ENCODE data around the gene ZNF346.

DNA sequence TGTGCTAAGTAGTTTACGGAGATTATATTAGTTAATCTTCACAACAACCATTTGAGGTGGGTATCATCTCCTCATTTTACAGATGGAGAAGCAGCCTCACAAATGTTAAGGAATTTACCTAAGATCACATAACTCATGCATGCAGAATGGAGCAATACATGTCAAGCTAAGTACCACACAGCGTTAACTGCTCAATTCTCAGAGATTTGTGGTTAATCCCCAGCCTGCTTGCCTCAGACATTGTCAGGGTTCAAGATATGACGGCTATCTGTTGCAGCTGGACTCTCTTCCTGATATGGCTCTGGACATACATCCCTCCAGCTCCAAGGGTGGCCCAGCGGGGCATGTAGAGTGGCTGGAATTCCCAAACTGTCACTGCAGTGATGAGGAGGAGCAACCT is 7.3 kb upstream of the ZNF346 start:
- TF ChIP-seq POLR2A (IDR thresholded peaks at IDR 0.05) (no peak), POLR2AphosphoS5 (IDR thresholded peaks at IDR 0.05) (no peak), EP300 (IDR thresholded peaks at IDR 0.05) (no peak)
- TF ChIP-seq, protein P1, sequence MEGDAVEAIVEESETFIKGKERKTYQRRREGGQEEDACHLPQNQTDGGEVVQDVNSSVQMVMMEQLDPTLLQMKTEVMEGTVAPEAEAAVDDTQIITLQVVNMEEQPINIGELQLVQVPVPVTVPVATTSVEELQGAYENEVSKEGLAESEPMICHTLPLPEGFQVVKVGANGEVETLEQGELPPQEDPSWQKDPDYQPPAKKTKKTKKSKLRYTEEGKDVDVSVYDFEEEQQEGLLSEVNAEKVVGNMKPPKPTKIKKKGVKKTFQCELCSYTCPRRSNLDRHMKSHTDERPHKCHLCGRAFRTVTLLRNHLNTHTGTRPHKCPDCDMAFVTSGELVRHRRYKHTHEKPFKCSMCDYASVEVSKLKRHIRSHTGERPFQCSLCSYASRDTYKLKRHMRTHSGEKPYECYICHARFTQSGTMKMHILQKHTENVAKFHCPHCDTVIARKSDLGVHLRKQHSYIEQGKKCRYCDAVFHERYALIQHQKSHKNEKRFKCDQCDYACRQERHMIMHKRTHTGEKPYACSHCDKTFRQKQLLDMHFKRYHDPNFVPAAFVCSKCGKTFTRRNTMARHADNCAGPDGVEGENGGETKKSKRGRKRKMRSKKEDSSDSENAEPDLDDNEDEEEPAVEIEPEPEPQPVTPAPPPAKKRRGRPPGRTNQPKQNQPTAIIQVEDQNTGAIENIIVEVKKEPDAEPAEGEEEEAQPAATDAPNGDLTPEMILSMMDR (IDR thresholded peaks at IDR 0.05), result no peak

Measured in upper lobe of left lung (tissue), 4 donors.